Measurements from ENCODE around the gene MAPK4.

Gene MAPK4

GRCh38 chr18:50623694-50624352 is 63.9 kb downstream of the MAPK4 start:
- no peak for DNase-seq (ENCODE audit: low read depth, low spot score)

GRCh38 chr18:50624981-50625380 is 65.1 kb downstream of the MAPK4 start:
- DNase-seq (ENCODE audit: low read depth, low spot score): no peak

DNA sequence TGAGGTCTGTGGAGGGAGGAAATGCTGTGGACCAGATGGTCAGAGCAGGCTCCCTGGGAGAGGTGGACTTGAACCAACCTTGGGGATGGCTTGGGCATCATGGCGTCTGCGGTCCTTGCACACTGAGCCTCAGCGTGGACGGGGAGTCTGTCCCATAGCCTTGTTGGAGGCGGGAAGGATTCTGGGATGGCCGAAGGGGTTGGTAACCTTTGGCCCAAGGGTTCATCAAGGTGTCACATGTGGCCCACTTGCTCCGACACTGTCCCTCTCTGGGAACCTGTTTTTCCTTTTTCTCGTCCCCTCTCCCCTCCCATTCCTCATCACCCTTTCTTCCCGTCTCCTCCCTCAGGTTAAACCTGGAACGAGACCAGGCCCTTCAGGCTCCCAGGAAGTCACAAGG is 66.4 kb downstream of the MAPK4 start:
- DNase-seq (ENCODE audit: low read depth, low spot score): no peak

DNA sequence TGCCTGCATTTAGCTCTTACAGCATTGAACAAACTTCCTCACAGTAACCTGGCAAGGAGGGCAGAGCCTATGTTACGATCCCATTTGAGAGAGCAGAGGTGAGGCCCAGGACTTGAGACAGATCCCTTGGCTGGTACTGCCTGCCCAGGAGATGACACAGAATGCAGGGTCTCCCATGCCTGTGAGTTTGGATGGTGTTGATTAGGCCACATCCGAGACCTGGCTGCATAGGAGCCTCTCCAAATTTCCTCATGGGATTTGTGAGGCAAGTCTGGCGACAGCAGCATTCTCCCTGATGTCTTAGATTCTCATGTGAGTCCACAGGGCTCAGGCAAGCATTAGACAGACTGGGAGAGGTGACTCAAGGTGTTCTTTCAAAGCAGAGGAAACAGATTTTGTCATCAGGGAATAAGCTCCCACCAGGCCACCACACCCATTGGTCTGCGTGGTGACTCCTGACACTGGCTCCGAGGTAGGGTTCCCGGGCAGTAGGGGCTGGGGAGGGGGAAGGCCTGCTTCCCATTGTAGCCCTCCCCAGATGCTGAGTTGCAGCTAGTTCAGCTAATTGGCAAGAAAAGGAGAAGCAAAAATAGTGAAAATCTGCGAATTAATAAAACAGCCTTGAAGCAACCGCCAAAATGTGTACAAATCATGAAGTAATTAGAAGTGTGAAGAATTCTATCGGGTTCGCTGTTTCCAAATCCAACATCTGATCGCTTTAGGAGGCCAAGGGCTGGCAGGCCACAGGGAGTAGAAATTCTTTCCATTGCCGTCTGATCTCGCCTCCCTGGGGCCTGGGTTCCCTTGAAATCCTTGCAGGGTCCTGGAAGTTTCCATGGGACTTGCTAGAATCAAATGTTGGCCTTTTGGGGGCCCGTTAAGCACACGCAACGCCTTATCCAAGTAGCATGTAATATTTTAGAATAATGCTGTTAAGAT is 68.0 kb downstream of the MAPK4 start:
- DNase-seq (ENCODE audit: low read depth, low spot score): no peak

- no peak for DNase-seq (ENCODE audit: low read depth, low spot score)
These were observed 68.6 kb downstream of the MAPK4 start for GRCh38 chr18:50628533-50628905.

DNA sequence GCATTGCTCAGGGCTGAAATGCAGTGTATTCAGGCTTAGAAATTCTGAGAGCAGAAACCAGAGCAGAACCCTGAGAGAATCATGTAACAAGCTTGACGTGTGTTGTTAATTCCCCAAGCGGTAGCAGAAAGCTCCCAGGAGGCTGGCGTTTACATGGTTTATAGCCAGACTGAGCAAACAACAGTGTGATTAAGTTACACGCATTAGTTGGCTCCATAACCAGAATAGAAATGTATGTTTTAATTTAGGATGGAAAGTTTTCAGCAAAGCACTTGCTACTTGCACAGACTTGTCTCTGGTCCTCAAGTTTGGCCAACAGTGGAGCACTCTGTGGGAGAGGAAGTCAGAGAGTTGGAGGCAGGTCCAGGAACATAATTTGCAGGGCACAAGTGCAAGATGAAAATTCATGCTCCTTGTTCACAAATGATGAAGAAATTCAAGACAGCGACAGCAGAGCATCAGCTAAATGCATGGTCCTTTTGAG is 69.3 kb downstream of the MAPK4 start:
- no peak for DNase-seq (ENCODE audit: low read depth, low spot score)

- no peak for DNase-seq (ENCODE audit: low read depth, low spot score)
These were observed 71.0 kb downstream of the MAPK4 start for GRCh38 chr18:50630895-50631294.

DNA sequence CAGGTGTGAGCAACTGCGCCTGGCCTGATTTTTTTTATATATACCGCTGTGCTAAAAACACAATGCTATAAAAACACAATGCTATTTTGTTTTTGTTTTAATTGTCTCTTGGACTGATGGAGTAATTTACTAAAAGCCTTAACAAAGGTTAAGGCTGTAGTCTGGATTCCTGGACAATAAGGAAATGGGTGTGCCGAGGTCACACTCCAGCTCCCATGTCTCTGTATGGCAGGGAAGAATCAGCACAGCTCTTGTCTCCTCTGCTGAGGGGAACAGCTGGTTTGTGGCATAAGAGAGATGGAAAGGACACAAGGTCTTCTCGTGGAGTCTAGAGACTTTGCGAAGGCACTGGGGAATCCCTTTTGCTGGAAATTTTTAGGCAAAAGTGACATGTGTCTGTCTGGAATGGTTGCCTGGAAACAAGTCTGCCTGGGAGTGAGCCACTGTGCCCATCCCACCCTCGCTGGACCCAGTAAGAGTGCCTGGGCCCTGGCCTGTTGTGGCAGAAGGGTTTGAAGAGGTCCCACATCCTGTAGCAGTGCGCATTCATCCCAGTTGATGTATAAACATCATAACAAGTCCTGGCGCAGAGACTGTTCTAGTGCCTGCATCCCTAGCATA is 73.1 kb downstream of the MAPK4 start:
- DNase-seq (ENCODE audit: low read depth, low spot score): no peak

DNA sequence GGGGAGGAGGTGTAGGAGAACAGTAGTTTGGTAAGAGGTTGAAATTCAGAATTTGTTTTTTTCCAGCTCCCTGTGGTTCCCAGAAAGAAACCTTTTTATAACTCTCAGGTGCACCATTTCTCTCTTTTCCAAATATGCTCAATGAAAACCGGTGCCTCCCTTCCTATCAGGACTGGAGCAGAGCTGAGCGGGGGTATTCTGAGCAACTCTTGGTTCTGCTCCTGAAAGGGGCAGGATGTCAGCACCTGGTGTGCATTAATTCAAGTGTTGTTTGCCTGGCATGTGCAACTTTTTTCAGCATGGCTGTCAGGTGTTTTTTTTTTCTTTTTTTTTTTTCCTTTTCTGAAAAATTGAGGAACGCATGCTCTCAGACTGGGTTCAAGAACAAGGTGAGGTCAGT is 74.1 kb downstream of the MAPK4 start:
- no peak for DNase-seq (ENCODE audit: low read depth, low spot score)

- no peak for DNase-seq (ENCODE audit: low read depth, low spot score)
These were observed 76.6 kb downstream of the MAPK4 start for GRCh38 chr18:50636366-50637057.

DNA sequence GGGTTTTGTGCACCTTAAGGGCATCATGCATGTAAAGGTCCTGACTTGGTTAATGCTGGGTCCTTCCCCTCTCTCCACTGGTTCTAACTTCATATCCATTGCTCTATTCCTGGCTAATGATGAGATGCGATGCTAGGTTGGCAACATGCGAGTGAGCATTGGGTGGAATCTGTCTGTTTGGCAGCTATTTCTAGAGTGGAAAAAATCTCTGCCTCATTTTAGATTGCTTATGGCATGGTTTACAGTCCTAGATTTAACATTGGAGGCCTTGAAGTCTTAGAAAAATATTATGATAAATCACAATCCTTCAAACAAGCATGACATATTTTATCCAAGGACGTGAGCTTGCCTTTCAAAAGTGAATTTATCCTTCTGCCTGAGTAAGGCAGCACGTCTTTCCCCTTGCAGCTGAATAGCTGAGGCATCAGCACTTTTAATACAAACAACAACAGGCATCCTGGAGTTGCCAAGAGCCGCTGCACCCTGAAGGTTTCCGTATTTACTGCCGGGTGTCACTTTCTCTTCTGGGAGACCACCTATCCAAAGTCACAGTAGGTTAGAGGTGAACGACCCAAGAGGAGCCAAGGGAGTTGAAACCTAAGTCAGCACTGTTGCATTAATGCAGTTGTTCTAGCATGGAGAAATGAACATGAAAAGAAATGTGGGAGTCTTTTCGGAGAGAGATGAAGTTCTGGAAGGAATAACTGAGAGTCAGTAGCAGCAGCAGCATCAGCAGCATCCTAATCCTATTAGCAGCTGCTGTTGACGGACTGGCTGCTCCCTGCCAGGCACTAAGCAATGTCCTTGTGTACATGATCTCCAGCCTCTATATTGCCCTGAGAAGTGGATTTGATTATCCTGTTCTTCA is 78.4 kb downstream of the MAPK4 start:
- no peak for DNase-seq (ENCODE audit: low read depth, low spot score)

- DNase-seq (ENCODE audit: low read depth, low spot score): no peak
These were observed 79.1 kb downstream of the MAPK4 start for GRCh38 chr18:50638884-50639420.

DNA sequence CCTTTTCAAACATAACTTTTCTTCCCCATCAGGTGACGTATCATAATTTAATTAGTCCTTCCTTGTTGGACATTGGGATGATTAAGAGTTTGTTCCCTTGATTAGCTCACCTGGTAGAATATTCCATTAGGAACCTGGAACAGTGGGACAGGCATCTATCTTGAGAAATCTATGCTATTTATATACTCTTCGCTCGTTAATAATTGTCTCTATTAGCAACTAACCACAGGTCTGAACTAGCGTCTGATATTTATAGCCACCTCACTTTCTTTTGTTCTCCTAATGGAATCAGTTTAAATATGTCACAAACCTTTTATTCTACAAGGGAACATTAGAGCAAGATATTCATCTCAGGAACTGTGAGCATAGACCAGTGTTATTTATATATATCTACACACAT is 79.8 kb downstream of the MAPK4 start:
- DNase-seq (ENCODE audit: low read depth, low spot score): no peak

DNA sequence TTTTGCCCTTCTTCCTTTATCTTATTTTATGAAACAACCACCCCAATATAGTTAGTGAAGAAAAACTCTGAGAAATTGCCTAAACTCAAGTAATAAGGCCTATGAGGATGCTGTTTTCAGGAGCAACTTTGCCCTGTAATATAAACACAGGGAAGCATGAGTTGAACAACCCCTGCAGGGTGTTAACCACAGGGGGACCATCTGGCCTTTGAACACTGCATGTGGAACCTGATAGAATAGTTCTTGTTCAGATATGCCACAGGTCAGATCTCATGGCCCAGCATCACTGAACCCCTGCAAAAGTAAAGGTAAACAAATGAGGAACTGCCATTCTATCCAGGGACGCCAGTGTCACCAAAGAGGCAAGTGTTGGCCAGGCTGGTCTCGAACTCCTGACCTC is 82.6 kb downstream of the MAPK4 start:
- no peak for DNase-seq (ENCODE audit: low read depth, low spot score)

DNA sequence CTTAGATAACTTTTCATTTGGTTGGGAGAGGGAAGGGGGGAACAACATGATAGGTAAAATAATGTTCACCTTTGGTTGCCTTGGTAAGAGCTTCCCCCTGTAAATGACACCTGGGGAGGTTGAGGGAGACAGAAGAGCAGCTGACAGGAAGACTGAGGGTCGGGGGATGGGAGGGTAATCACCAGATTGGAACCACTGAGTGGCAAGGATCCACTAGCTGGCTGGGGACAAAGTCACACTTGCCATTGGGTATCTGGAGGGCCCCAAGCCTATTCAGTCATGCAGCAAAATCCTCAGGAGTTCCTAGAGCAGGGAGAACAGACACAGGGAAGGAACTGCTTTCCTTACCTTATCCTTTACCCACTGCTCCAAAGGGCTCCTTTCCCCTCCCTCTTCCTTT is 84.3 kb downstream of the MAPK4 start:
- DNase-seq (ENCODE audit: low read depth, low spot score): no peak

DNA sequence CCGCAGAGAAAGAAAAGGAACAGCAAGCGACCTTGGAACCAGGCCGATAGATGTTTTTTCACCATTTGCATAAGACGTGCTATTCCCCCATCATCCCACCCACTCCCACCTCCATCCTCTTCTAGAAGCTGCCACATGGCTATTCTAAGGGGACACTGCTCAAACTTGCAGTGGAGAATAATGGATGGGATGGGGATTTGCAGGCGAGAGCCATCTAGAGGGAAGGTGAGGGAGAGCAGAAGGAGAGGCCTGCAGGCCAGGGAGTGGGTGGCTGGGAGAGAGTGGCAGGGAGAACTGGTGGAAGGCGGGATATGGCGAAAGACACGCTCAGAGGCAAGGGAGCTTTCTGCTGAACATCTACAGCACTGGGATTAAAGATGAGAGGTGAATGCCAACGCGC is 84.9 kb downstream of the MAPK4 start:
- DNase-seq (ENCODE audit: low read depth, low spot score): no peak

DNA sequence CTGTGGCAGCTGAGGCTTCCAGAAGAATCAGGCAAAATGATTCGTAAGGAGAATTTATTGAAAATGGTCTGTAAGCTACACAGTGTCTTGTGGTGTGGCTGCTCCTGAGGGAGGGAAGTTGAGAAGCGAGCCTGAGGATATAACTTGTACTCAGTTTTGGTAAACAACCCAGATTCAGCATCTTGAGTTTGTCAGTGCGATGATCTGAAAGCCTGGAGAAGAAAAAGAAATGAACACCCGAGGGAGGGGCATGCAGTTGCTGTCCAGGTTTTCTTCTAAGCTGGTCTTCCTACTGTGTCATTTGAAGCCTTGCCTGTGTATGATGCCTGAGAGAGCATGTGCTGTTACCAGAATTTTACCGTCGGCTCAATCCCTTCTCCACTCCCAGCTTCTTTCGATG is 87.3 kb downstream of the MAPK4 start:
- no peak for DNase-seq (ENCODE audit: low read depth, low spot score)

- DNase-seq (ENCODE audit: low read depth, low spot score): no peak
These were observed 87.9 kb downstream of the MAPK4 start for GRCh38 chr18:50647792-50648191.

- DNase-seq (ENCODE audit: low read depth, low spot score): no peak
These were observed 89.9 kb downstream of the MAPK4 start for GRCh38 chr18:50649821-50650220.

DNA sequence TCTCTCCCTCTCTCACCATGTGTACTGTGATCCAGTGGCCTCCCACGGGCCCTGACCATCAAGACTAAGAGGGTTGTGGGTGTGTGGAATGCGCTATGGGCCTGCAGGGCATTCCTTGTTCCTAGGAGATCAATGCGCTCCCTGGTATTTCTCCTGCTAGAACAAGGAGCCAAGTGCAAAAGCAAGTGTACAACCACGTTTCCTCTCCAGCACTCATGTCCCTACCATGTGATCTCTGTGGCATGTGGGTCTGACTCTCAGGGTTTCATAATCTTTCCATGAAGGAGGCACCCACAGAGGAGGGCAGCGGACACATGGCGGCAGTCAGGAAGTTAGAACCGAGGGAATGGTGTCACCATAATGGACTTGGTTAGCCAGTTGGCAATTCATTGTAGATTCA is 91.4 kb downstream of the MAPK4 start:
- DNase-seq (ENCODE audit: low read depth, low spot score): no peak
